Measurements from ENCODE around the gene CYB561D2.

- TF ChIP-seq CTCF (IDR thresholded peaks at IDR 0.05; ENCODE audit: extremely low read depth in 1 of 2, insufficient read depth in 1 of 2, low read depth in 1 of 2, low read length in 2 of 2) = no peak
- no peak for TF ChIP-seq GATA2 (IDR thresholded peaks at IDR 0.05; ENCODE audit: insufficient read depth, insufficient read length, low read depth, low read length)
- TF ChIP-seq MAX (IDR thresholded peaks at IDR 0.05; ENCODE audit: insufficient read depth, insufficient read length) = no peak
- no peak for TF ChIP-seq POLR2A (IDR thresholded peaks at IDR 0.05; ENCODE audit: low read depth, low read length)
- no peak for TF ChIP-seq EZH2 (IDR thresholded peaks at IDR 0.05; ENCODE audit: borderline replicate concordance, low read depth, low read length, severe bottlenecking)
- no peak for TF ChIP-seq MYC (IDR thresholded peaks at IDR 0.05; ENCODE audit: low read depth, low read length)
- no peak for TF ChIP-seq POLR2AphosphoS5 (IDR thresholded peaks at IDR 0.05; ENCODE audit: insufficient read depth, low read depth, low read length)
Observed at GRCh38 chr3:50375258-50375931, 24.7 kb downstream of the CYB561D2 start.
